A549 (cell line): ENCODE results near the gene SCAANT1. TPM values are rescaled to one million over a fixed set of nuclear protein-coding genes. Genes with fewer than 3 reads are reported as not detected.

Experiments
- ATAC-seq, 2 experiments: fragments of 200-7000 bp in 1 of 2; fragments of >200 bp in 1 of 2; cut with Nextera tagmentation in 1 of 2; cut with Tn5 transposase in 1 of 2; 3 replicates each; pipeline versions ENCODE4 v1.8.0 to v1.9.1; 2018 to 2020; ENCODE audit warnings: mild to moderate bottlenecking in 1 of 2, moderate library complexity in 1 of 2
- CTCF ChIA-PET: fragments of 300-600 bp; sonication (Branson Sonifier 250); formaldehyde crosslinking; extraction: SDS; loops from one replicate; lab custom pipeline; 2021; ENCODE audit warnings: antibody characterized with exemption, inconsistent platforms; lab: Yijun Ruan, JAX
- POLR2A ChIA-PET: fragments of 350-600 bp; formaldehyde crosslinking; extraction: SDS; loops from one replicate; lab custom pipeline; 2021; ENCODE audit warnings: antibody characterized with exemption, inconsistent platforms; lab: Yijun Ruan, JAX
- DNase-seq, 2 experiments: peaks; one replicate each; pipeline versions ENCODE4 v3.0.0 to v3.0.0-alpha.2; 2011 to 2016; ENCODE audit warnings: low read depth in 1 of 2, low spot score in 1 of 2
- FAIRE-seq: peaks from 2 replicates; lab custom pipeline; 2011; peaks lifted over from hg19 to GRCh38; lab: Jason Lieb, UNC
- H3K27ac ChIP-seq, 2 experiments: fragments of >200 bp; sonication (Bioruptor Twin); formaldehyde crosslinking; 3 replicates each; pipeline ENCODE4 v1.5.1; 2016 to 2017
- H3K4me1 ChIP-seq: fragments of >200 bp; sonication (Bioruptor Twin); formaldehyde crosslinking; 3 replicates; pipeline ENCODE4 v1.6.1; 2016
- H3K4me2 ChIP-seq: fragments of >200 bp; sonication (Bioruptor Twin); formaldehyde crosslinking; 3 replicates; pipeline ENCODE4 v1.6.1; 2016
- H3K4me3 ChIP-seq: fragments of >200 bp; sonication (Bioruptor Twin); formaldehyde crosslinking; 3 replicates; pipeline ENCODE4 v1.5.1; 2016
- H3K9me3 ChIP-seq: fragments of >200 bp; sonication (Bioruptor Twin); formaldehyde crosslinking; 3 replicates; pipeline ENCODE4 v1.6.1; 2016
- BHLHE40 ChIP-seq: IDR thresholded peaks from 2 replicates; pipeline ENCODE4 v1.6.1; 2012; ENCODE audit warnings: low read depth, low read length, inconsistent platforms
- CHD4 ChIP-seq: fragments of 200-600 bp; sonication (generic); IDR thresholded peaks from 2 replicates; pipeline ENCODE4 v1.6.1; 2016; ENCODE audit warnings: antibody characterized with exemption, mild to moderate bottlenecking, borderline replicate concordance
- EHF ChIP-seq: fragments of 250-450 bp; sonication (Bioruptor Pico); IDR thresholded peaks from 2 replicates; pipeline ENCODE4 v1.5.0; 2020; ENCODE audit warnings: mild to moderate bottlenecking
- EP300 ChIP-seq, 2 experiments: fragments of >200 bp; sonication (Bioruptor Twin); formaldehyde crosslinking; IDR thresholded peaks; 2 replicates in 1 of 2; 3 replicates in 1 of 2; pipeline ENCODE4 v1.6.1; 2016 to 2017
- FOSB ChIP-seq: fragments of 250-450 bp; sonication (Bioruptor Pico); IDR thresholded peaks from 2 replicates; pipeline ENCODE4 v1.5.0; 2020; ENCODE audit warnings: mild to moderate bottlenecking, moderate library complexity
- HDAC2 ChIP-seq: fragments of 200-600 bp; sonication (generic); IDR thresholded peaks from 2 replicates; pipeline ENCODE4 v1.6.1; 2016
- HMGXB4 ChIP-seq: fragments of 250-450 bp; sonication (Bioruptor Pico); IDR thresholded peaks from 2 replicates; pipeline ENCODE4 v1.5.0; 2021; ENCODE audit warnings: mild to moderate bottlenecking, moderate library complexity, borderline replicate concordance
- HOXB5 ChIP-seq: fragments of 250-450 bp; sonication (Bioruptor Pico); IDR thresholded peaks from 2 replicates; pipeline ENCODE4 v1.5.0; 2020; ENCODE audit warnings: mild to moderate bottlenecking, moderate library complexity
- JUNB ChIP-seq: fragments of >200 bp; sonication (Bioruptor Twin); formaldehyde crosslinking; IDR thresholded peaks from 2 replicates; pipeline ENCODE4 v1.6.1; 2016
- MAFK ChIP-seq: fragments of 450-650 bp; IDR thresholded peaks from 2 replicates; pipeline ENCODE4 v1.6.1; 2014; ENCODE audit not compliant: partially characterized antibody
- MYC ChIP-seq: IDR thresholded peaks from 2 replicates; pipeline ENCODE4 v1.6.1; 2012; ENCODE audit warnings: mild to moderate bottlenecking, inconsistent platforms, low read length, improper control_type of control experiment, borderline replicate concordance
- PBX3 ChIP-seq: IDR thresholded peaks from 2 replicates; pipeline ENCODE4 v1.6.1; 2012
- POLR2A ChIP-seq: IDR thresholded peaks from 2 replicates; pipeline ENCODE4 v1.6.1; 2012; ENCODE audit warnings: mild to moderate bottlenecking, low read length
- RAD21 ChIP-seq, 2 experiments: fragments of >200 bp in 1 of 2; sonication (Bioruptor Twin) in 1 of 2; formaldehyde crosslinking in 1 of 2; IDR thresholded peaks in 1 of 2; conservative IDR thresholded peaks in 1 of 2; 2 replicates in 1 of 2; 3 replicates in 1 of 2; pipeline ENCODE4 v1.6.1; 2012 to 2018; ENCODE audit warnings: inconsistent platforms in 1 of 2
- RCOR1 ChIP-seq: fragments of 150-350 bp; IDR thresholded peaks from 2 replicates; pipeline ENCODE4 v1.6.1; 2014; ENCODE audit warnings: antibody characterized with exemption, low read length, low read depth
- ZFP36 ChIP-seq: fragments of 450-650 bp; IDR thresholded peaks from 2 replicates; pipeline ENCODE4 v1.6.1; 2014; ENCODE audit warnings: borderline replicate concordance; ENCODE audit not compliant: partially characterized antibody
- WGBS: methylation state at CpG from one replicate; pipeline ENCODE4 v1.1.6; 2017; ENCODE audit errors: missing lambda C conversion rate; 5-methylcytosine and 5-hydroxymethylcytosine counted together
- polyA plus RNA-seq, 4 experiments: library from polyadenylated mRNA; depleted of rRNA in 3 of 4; stranded (reverse); fragments of >200 nt; fragmentation: RNase III in 1 of 4; extraction: RNeasy Plus Mini Kit Qiagen cat#74134 plus additional on column Dnase treatment in 1 of 4; gene quantifications; 2 replicates in 3 of 4; 3 replicates in 1 of 4; pipeline ENCODE4 v1.2.3, GENCODE V29; 2011 to 2017
- TF ChIP-seq, protein P1 (sequence below): fragments of >200 bp; sonication (Bioruptor Twin); formaldehyde crosslinking; IDR thresholded peaks from 3 replicates; pipeline ENCODE4 v1.5.1; 2016
- TF ChIP-seq, protein P2 (sequence below): IDR thresholded peaks from 2 replicates; pipeline ENCODE4 v1.6.1; 2012
- TF ChIP-seq, protein P3 (sequence below): fragments of 150-350 bp; IDR thresholded peaks from 2 replicates; pipeline ENCODE4 v1.6.1; 2014; ENCODE audit warnings: low read depth, mild to moderate bottlenecking, low read length

The SCAANT1 gene
- polyA plus RNA-seq, 2 of the 4 experiments (the other 2 are of a cell fraction), result not detected

DNA sequence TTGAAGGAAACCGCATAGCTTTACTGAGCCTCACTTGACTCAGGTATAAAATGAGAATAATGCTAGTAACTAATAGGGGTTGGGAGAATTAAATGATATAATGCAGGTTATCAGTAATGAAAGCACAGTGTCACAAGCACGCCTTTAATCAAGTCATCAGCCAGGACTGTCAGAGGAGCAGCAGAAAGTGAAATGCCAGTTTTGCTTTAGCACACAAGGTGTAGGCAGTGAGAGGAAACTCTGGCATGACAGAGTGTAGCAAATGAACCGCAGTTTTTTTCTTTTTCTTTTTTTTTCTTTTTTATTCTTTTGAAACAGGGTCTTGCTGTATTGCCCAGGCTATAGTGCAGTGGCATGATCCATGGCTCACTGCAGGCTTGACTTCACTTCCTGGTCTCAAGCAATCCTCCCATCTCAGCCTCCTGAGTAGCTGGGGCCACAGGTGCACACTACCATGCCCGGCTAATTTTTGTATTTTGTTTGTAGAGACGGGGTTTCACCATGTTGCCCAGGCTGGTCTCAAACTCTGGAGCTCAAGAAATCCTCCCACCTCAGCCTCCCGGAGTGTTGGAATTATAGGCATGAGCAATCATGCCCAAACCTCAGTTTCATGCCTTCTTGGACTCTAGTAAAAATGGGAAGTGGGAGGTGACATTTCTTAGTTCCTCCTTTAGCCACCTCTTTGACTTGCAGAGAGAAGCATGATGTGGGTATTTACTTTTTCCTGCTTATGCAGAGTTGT lies 9.7 kb upstream of the SCAANT1 start:
- H3K27ac ChIP-seq, result no peak overlapping the region
- H3K4me2 ChIP-seq, result no peak overlapping the region
- H3K9me3 ChIP-seq, result no peaks in the 10 kb centered on the region
- TF ChIP-seq EHF (CRISPR knock-in tag) (no peak), HMGXB4 (CRISPR knock-in tag) (no peak), EP300 (IDR thresholded peaks at IDR 0.05) (no peak), CHD4 (no peak), PBX3 (no peak), HDAC2 (no peak), RCOR1 (no peak), ZFP36 (no peak), POLR2A (no peak), JUNB (no peak), BHLHE40 (no peak), MAFK (no peak), HOXB5 (CRISPR knock-in tag) (no peak), FOSB (no peak), MYC (no peak)
- TF ChIP-seq, protein P1, sequence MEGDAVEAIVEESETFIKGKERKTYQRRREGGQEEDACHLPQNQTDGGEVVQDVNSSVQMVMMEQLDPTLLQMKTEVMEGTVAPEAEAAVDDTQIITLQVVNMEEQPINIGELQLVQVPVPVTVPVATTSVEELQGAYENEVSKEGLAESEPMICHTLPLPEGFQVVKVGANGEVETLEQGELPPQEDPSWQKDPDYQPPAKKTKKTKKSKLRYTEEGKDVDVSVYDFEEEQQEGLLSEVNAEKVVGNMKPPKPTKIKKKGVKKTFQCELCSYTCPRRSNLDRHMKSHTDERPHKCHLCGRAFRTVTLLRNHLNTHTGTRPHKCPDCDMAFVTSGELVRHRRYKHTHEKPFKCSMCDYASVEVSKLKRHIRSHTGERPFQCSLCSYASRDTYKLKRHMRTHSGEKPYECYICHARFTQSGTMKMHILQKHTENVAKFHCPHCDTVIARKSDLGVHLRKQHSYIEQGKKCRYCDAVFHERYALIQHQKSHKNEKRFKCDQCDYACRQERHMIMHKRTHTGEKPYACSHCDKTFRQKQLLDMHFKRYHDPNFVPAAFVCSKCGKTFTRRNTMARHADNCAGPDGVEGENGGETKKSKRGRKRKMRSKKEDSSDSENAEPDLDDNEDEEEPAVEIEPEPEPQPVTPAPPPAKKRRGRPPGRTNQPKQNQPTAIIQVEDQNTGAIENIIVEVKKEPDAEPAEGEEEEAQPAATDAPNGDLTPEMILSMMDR, result no peak
- TF ChIP-seq, protein P2, sequence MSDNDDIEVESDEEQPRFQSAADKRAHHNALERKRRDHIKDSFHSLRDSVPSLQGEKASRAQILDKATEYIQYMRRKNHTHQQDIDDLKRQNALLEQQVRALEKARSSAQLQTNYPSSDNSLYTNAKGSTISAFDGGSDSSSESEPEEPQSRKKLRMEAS, result no peak
- TF ChIP-seq, protein P3, sequence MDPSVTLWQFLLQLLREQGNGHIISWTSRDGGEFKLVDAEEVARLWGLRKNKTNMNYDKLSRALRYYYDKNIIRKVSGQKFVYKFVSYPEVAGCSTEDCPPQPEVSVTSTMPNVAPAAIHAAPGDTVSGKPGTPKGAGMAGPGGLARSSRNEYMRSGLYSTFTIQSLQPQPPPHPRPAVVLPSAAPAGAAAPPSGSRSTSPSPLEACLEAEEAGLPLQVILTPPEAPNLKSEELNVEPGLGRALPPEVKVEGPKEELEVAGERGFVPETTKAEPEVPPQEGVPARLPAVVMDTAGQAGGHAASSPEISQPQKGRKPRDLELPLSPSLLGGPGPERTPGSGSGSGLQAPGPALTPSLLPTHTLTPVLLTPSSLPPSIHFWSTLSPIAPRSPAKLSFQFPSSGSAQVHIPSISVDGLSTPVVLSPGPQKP, result no peak
- TF ChIP-seq, all 56 proteins: peak for 0
- CTCF ChIA-PET, result no interaction called here
- ATAC-seq (no peak), FAIRE-seq (no peak), DNase-seq (no peak)
- no peak overlapping the region for H3K4me3 ChIP-seq
- 90% methylated on average over 6 of the region's 6 CpGs for WGBS
- H3K4me1 ChIP-seq, result peaks cover 18% of the 10 kb centered on the region
- POLR2A ChIA-PET, result no interaction called here

DNA sequence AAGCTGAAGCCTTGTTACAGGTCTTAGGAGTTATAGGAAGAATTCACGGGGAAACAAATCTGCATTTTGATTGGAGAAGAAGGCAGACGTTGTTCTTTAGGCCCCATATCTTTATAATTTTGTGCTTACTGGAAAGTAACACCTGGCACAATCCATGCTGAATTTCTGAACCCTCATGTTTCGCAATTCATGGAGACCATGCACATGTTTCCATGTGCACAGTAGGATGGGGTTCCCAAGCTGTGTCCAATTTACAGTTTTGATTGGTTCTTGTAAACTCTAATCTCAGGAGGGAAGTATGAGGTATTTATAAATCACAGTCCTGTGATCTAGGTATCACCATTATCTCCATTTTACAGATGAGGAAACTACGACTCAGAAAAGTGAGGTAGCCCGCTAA lies 7.8 kb upstream of the SCAANT1 start:
- TF ChIP-seq JUNB (no peak), RCOR1 (no peak), BHLHE40 (no peak), RAD21 (conservative IDR thresholded peaks at IDR 0.05 in 1 of 2, IDR thresholded peaks at IDR 0.05 in 1 of 2) (no peak), POLR2A (no peak)
- H3K4me2 ChIP-seq, result no peak overlapping the region
- ATAC-seq, result no peak
- H3K9me3 ChIP-seq, result no peaks in the 10 kb centered on the region
- 93% methylated on average over 5 of the region's 5 CpGs for WGBS
- CTCF ChIA-PET, result no interaction called here
- no peak for FAIRE-seq
- DNase-seq, result no peak
- H3K27ac ChIP-seq, result no peak overlapping the region
- POLR2A ChIA-PET, result no interaction called here
- H3K4me3 ChIP-seq, result no peak overlapping the region
- H3K4me1 ChIP-seq, result peaks cover 18% of the 10 kb centered on the region
